ENCODE measurements around the gene CDH22. TPM values are rescaled to one million over a fixed set of nuclear protein-coding genes. Genes with fewer than 3 reads are reported as not detected.

CDH22 gene
- total RNA-seq, 4 donors from 2014 or later, result 0.11 to 2.3 (median 0.76) TPM

GRCh38 chr20:46305331-46305972 lies 2.8 kb downstream of the CDH22 start:
- Histone ChIP-seq H3K27me3 (peaks cover 4 to 98% (median 10%) of the 10 kb centered on the region in 4 donors), H3K4me3 (no peak overlapping the region), H3K9me3 (no peaks in the 10 kb centered on the region), H3K4me1 (peaks cover 8 to 32% (median 18%) of the 10 kb centered on the region in 3 donors), H3K36me3 (no peaks in the 10 kb centered on the region), H3K27ac (no peak overlapping the region)
- DNase-seq, result no peak
- TF ChIP-seq POLR2A (IDR thresholded peaks at IDR 0.05) (no peak), CTCF (IDR thresholded peaks at IDR 0.05) (no peak)
- intact Hi-C loops (cut with DNase I), result no loop called here
- 20 to 22% methylated on average over 9 to 10 of the region's 12 CpGs for WGBS, 2 donors

GRCh38 chr20:46304852-46305251 lies 3.4 kb downstream of the CDH22 start:
- Histone ChIP-seq H3K36me3 (no peaks in the 10 kb centered on the region), H3K27ac (no peak overlapping the region), H3K4me3 (no peak overlapping the region), H3K4me1 (peaks cover 8 to 32% (median 18%) of the 10 kb centered on the region in 3 donors), H3K27me3 (peaks cover 4 to 98% (median 10%) of the 10 kb centered on the region in 4 donors), H3K9me3 (no peaks in the 10 kb centered on the region)
- no peak for DNase-seq
- intact Hi-C loops (cut with DNase I), result no loop called here
- 45 to 62% methylated on average over 3 of the region's 3 CpGs for WGBS, 2 donors
- TF ChIP-seq POLR2A (IDR thresholded peaks at IDR 0.05) (no peak), CTCF (IDR thresholded peaks at IDR 0.05) (no peak)

GRCh38 chr20:46304361-46304760 lies 3.9 kb downstream of the CDH22 start:
- 64 to 77% methylated on average over 4 of the region's 4 CpGs for WGBS, 2 donors
- intact Hi-C loops (cut with DNase I), result no loop called here
- no peak for DNase-seq
- TF ChIP-seq CTCF (IDR thresholded peaks at IDR 0.05) (no peak), POLR2A (IDR thresholded peaks at IDR 0.05) (no peak)
- H3K4me3 ChIP-seq, result no peak overlapping the region
- peaks cover 4 to 98% (median 10%) of the 10 kb centered on the region in 4 donors for H3K27me3 ChIP-seq
- peaks cover 8 to 32% (median 18%) of the 10 kb centered on the region in 3 donors for H3K4me1 ChIP-seq
- no peaks in the 10 kb centered on the region for H3K36me3 ChIP-seq
- H3K27ac ChIP-seq, result no peak overlapping the region
- H3K9me3 ChIP-seq, result no peaks in the 10 kb centered on the region

- Histone ChIP-seq H3K27ac (no peak overlapping the region), H3K27me3 (peaks cover 4 to 97% (median 10%) of the 10 kb centered on the region in 4 donors), H3K4me3 (no peak overlapping the region), H3K36me3 (no peaks in the 10 kb centered on the region), H3K4me1 (peaks cover 8 to 25% (median 13%) of the 10 kb centered on the region in 3 donors), H3K9me3 (no peaks in the 10 kb centered on the region)
- intact Hi-C loops (cut with DNase I), result no loop called here
- no peak for DNase-seq
- TF ChIP-seq POLR2A (IDR thresholded peaks at IDR 0.05) (no peak), CTCF (IDR thresholded peaks at IDR 0.05) (no peak)
- WGBS, 2 donors, result 73 to 76% methylated on average over 11 of the region's 11 CpGs
Measured at GRCh38 chr20:46303176-46303956, 4.9 kb downstream of the CDH22 start.

- H3K36me3 ChIP-seq, result no peaks in the 10 kb centered on the region
- peaks cover under 1 to 13% (median 1%) of the 10 kb centered on the region in 3 donors for H3K4me1 ChIP-seq
- H3K9me3 ChIP-seq, result no peaks in the 10 kb centered on the region
- peaks cover 0 to 92% (median 9%) of the 10 kb centered on the region in 4 donors for H3K27me3 ChIP-seq
- WGBS, 2 donors, result 80 to 82% methylated on average over 1 to 5 of the region's 5 CpGs
- no peak overlapping the region for H3K4me3 ChIP-seq
- intact Hi-C loops (cut with DNase I), result no loop called here
- no peak for TF ChIP-seq CTCF (IDR thresholded peaks at IDR 0.05)
- no peak for TF ChIP-seq POLR2A (IDR thresholded peaks at IDR 0.05)
- no peak for DNase-seq
- H3K27ac ChIP-seq, result no peak overlapping the region
Measured at GRCh38 chr20:46302106-46302505, 6.2 kb downstream of the CDH22 start.

Data from esophagus squamous epithelium (tissue), 5 donors.